Liver (tissue), 9 donors: ENCODE measurements around the gene RSRC1. TPM values are rescaled to one million over a fixed set of nuclear protein-coding genes. Genes with fewer than 3 reads are reported as not detected.
"Not testable (repeated sequence)": the region's sequence is repeated elsewhere in the genome, so short reads cannot be mapped to it uniquely, and the experiment has no call there.

Experiments
- DNase-seq: peaks from one replicate; pipeline ENCODE4 v3.0.0-alpha.2; 2017; ENCODE audit warnings: low spot score
- H3K27ac ChIP-seq, 2 donors: one replicate each; pipeline ENCODE4 v1.7.0; 2013; ENCODE audit warnings: inconsistent platforms in 2 of 2, low read length in 2 of 2, control low read depth in 1 of 2, low read depth in 1 of 2, mild to moderate bottlenecking in 1 of 2
- H3K27me3 ChIP-seq, 4 donors: one replicate each; pipeline versions ENCODE4 v1.6.1 to v1.7.0; 2013; ENCODE audit warnings: low read length in 3 of 4, inconsistent platforms in 1 of 4, mild to moderate bottlenecking in 1 of 4, moderate library complexity in 1 of 4; ENCODE audit not compliant: control insufficient read depth in 4 of 4, insufficient read depth in 4 of 4
- H3K36me3 ChIP-seq, 4 donors: one replicate each; pipeline versions ENCODE4 v1.6.1 to v1.7.0; 2013; ENCODE audit warnings: low read length in 3 of 4, mild to moderate bottlenecking in 3 of 4, low read depth in 1 of 4, moderate library complexity in 1 of 4; ENCODE audit not compliant: control insufficient read depth in 4 of 4, insufficient read depth in 3 of 4
- H3K4me1 ChIP-seq, 4 donors: one replicate each; pipeline versions ENCODE4 v1.6.1 to v1.7.0; 2013; ENCODE audit warnings: low read length in 3 of 4, mild to moderate bottlenecking in 3 of 4, moderate library complexity in 1 of 4; ENCODE audit not compliant: control insufficient read depth in 4 of 4, insufficient read depth in 4 of 4
- H3K4me3 ChIP-seq, 3 donors: one replicate each; pipeline versions ENCODE4 v1.6.1 to v1.7.0; 2013; ENCODE audit warnings: low read length in 3 of 3, control low read depth in 1 of 3, low read depth in 1 of 3, mild to moderate bottlenecking in 1 of 3
- H3K9ac ChIP-seq, 2 donors: one replicate each; pipeline ENCODE4 v1.7.0; 2013; ENCODE audit warnings: low read length in 2 of 2, mild to moderate bottlenecking in 2 of 2, moderate library complexity in 2 of 2, control low read depth in 1 of 2, low read depth in 1 of 2
- H3K9me3 ChIP-seq, 4 donors: one replicate each; pipeline versions ENCODE4 v1.6.1 to v1.7.0; 2013; ENCODE audit warnings: low read length in 3 of 4; ENCODE audit not compliant: control insufficient read depth in 4 of 4
- ATF3 ChIP-seq: IDR thresholded peaks from 2 replicates; pipeline ENCODE4 v1.6.1; 2016; ENCODE audit warnings: antibody characterized with exemption
- EGR1 ChIP-seq, 2 donors: IDR thresholded peaks; 2 replicates each; pipeline ENCODE4 v1.6.1; 2016 to 2018; ENCODE audit warnings: antibody characterized with exemption in 2 of 2, low read depth in 2 of 2
- FOXA1 ChIP-seq: IDR thresholded peaks from 2 replicates; pipeline ENCODE4 v1.6.1; 2016; ENCODE audit warnings: antibody characterized with exemption
- GABPA ChIP-seq, 2 donors: IDR thresholded peaks in 1 of 2; conservative IDR thresholded peaks in 1 of 2; 2 replicates each; pipeline ENCODE4 v1.6.1; 2016; ENCODE audit warnings: antibody characterized with exemption in 2 of 2, mild to moderate bottlenecking in 1 of 2, moderate library complexity in 1 of 2
- HNF4A ChIP-seq, 2 donors: conservative IDR thresholded peaks; 2 replicates each; pipeline ENCODE4 v1.6.1; 2016; ENCODE audit warnings: antibody characterized with exemption in 2 of 2, mild to moderate bottlenecking in 2 of 2
- HNF4G ChIP-seq: IDR thresholded peaks from 2 replicates; pipeline ENCODE4 v1.6.1; 2016; ENCODE audit warnings: antibody characterized with exemption
- JUND ChIP-seq, 2 donors: IDR thresholded peaks; 2 replicates each; pipeline ENCODE4 v1.6.1; 2016; ENCODE audit warnings: antibody characterized with exemption in 2 of 2
- MAX ChIP-seq: IDR thresholded peaks from 2 replicates; pipeline ENCODE4 v1.6.1; 2016; ENCODE audit warnings: antibody characterized with exemption
- NR2F2 ChIP-seq: IDR thresholded peaks from 2 replicates; pipeline ENCODE4 v1.6.1; 2016; ENCODE audit warnings: antibody characterized with exemption
- REST ChIP-seq: IDR thresholded peaks from 2 replicates; pipeline ENCODE4 v1.6.1; 2016; ENCODE audit warnings: antibody characterized with exemption, mild to moderate bottlenecking
- RXRA ChIP-seq, 2 donors: IDR thresholded peaks; 2 replicates each; pipeline ENCODE4 v1.6.1; 2017 to 2018; ENCODE audit warnings: antibody characterized with exemption in 2 of 2, mild to moderate bottlenecking in 1 of 2
- SP1 ChIP-seq: IDR thresholded peaks from 2 replicates; pipeline ENCODE4 v1.6.1; 2018; ENCODE audit warnings: antibody characterized with exemption, mild to moderate bottlenecking
- ZBTB33 ChIP-seq: IDR thresholded peaks from 2 replicates; pipeline ENCODE4 v1.6.1; 2016; ENCODE audit warnings: antibody characterized with exemption
- WGBS: extraction: QIAGEN DNeasy Blood & Tissue Kit; methylation state at CpG from one replicate; pipeline ENCODE4 v1.1.7; 2013; 5-methylcytosine and 5-hydroxymethylcytosine counted together
- polyA plus RNA-seq, 2 donors: library from polyadenylated mRNA; stranded (reverse) in 1 of 2; unstranded in 1 of 2; fragments of 200-250 nt in 1 of 2; fragments of >200 nt in 1 of 2; fragmentation: Nextera tagmentation in 1 of 2; extraction: Ambion mirVana in 1 of 2; gene quantifications; one replicate each; pipeline versions ENCODE4 v1.2.1 to v1.2.3, GENCODE V29; 2013 to 2015
- total RNA-seq, 2 donors: library from RNA; depleted of rRNA; stranded (reverse); fragments of >200 nt; gene quantifications; one replicate each; pipeline ENCODE4 v1.2.3, GENCODE V29; 2014
- donor health status: healthy.
- donor health status: healthy.
- donor health status: healthy.
- donor health status: healthy.
- donor health status: healthy.

Gene RSRC1
- total and polyA plus RNA-seq, 4 donors = 7.2 to 30.3 (median 20.7) TPM

GRCh38 chr3:158339638-158340037 lies 229.7 kb downstream of the RSRC1 start:
- H3K9ac ChIP-seq = no peak overlapping the region
- no peaks in the 10 kb centered on the region for H3K27me3 ChIP-seq
- H3K27ac ChIP-seq = no peak overlapping the region
- no peaks in the 10 kb centered on the region for H3K9me3 ChIP-seq
- TF ChIP-seq MAX = no peak
- H3K36me3 ChIP-seq = no peaks in the 10 kb centered on the region
- H3K4me1 ChIP-seq = no peaks in the 10 kb centered on the region
- H3K4me3 ChIP-seq = no peak overlapping the region
- no peak for DNase-seq

- H3K4me1 ChIP-seq, H3K27me3 ChIP-seq, H3K27ac ChIP-seq, H3K9me3 ChIP-seq, H3K36me3 ChIP-seq, H3K9ac ChIP-seq, DNase-seq, H3K4me3 ChIP-seq: not testable (repeated sequence)
- 100% methylated on average over 2 of the region's 2 CpGs for WGBS
These were observed 231.1 kb downstream of the RSRC1 start for GRCh38 chr3:158340951-158341350.

GRCh38 chr3:158347966-158348365 lies 238.1 kb downstream of the RSRC1 start:
- no peak for TF ChIP-seq EGR1 (IDR thresholded peaks at IDR 0.05; ENCODE audit: low read depth in 2 of 2)
- no peak for TF ChIP-seq REST
- no peak for TF ChIP-seq ATF3
- TF ChIP-seq FOXA1 = no peak
- TF ChIP-seq NR2F2 = no peak
- no peak for TF ChIP-seq GABPA (IDR thresholded peaks at IDR 0.05 in 1 of 2, conservative IDR thresholded peaks at IDR 0.05 in 1 of 2)
- no peak for TF ChIP-seq SP1
- no peak for TF ChIP-seq RXRA (IDR thresholded peaks at IDR 0.05)
- TF ChIP-seq HNF4A (conservative IDR thresholded peaks at IDR 0.05) = no peak
- TF ChIP-seq HNF4G = no peak
- no peak for TF ChIP-seq JUND (IDR thresholded peaks at IDR 0.05)
- no peak for TF ChIP-seq ZBTB33
- no peak for TF ChIP-seq MAX
- no peak overlapping the region for H3K27ac ChIP-seq
- DNase-seq = no peak
- no peaks in the 10 kb centered on the region for H3K4me1 ChIP-seq
- no peak overlapping the region for H3K4me3 ChIP-seq
- H3K9ac ChIP-seq = no peak overlapping the region
- H3K27me3 ChIP-seq = no peaks in the 10 kb centered on the region
- no peaks in the 10 kb centered on the region for H3K9me3 ChIP-seq
- H3K36me3 ChIP-seq = no peaks in the 10 kb centered on the region
- 86% methylated on average over 1 of the region's 1 CpG for WGBS
